ENCODE measurements around the gene ARID1B. TPM values are rescaled to one million over a fixed set of nuclear protein-coding genes. Genes with fewer than 3 reads are reported as not detected.

The ARID1B gene
- total RNA-seq, 5 donors from 2014 or later (not counting 1 experiment from before 2014, with no cell fraction given): 103 to 161 (median 108) TPM

- no peak for DNase-seq
- H3K4me3 Mint-ChIP-seq: no peak overlapping the region
- H3K27ac ChIP-seq (ENCODE audit: low read length): no peak overlapping the region
- no peak overlapping the region for H3K4me3 ChIP-seq (ENCODE audit: control insufficient read depth in 1 of 2, extremely low read depth in 1 of 2, low read length in 1 of 2)
- ChIA-PET CTCF (no interaction called here), POLR2A (no interaction called here)
- 96% methylated on average over 7 of the region's 11 CpGs for WGBS (ENCODE audit: insufficient coverage)
- H3K9me3 Mint-ChIP-seq: no peaks in the 10 kb centered on the region
- no peak for ATAC-seq (replicated peaks in 1 of 4)
- H3K9me3 ChIP-seq: no peaks in the 10 kb centered on the region
- no peak overlapping the region for H3K27ac Mint-ChIP-seq
- H3K27me3 ChIP-seq (replicated peaks in 1 of 2; ENCODE audit: control insufficient read depth in 2 of 2, extremely low read depth in 1 of 2, insufficient read depth in 2 of 2, low read length in 1 of 2): no peaks in the 10 kb centered on the region
- peaks cover 22 to 25% (median 23%) of the 10 kb centered on the region in 3 donors for H3K4me1 Mint-ChIP-seq
- H3K36me3 Mint-ChIP-seq: peaks cover 51% of the 10 kb centered on the region
- peaks cover 8 to 52% of the 10 kb centered on the region in 2 donors for H3K36me3 ChIP-seq (ENCODE audit: control insufficient read depth in 2 of 2, extremely low read depth in 1 of 2, insufficient read depth in 1 of 2, low read length in 1 of 2)
- H3K4me1 ChIP-seq (ENCODE audit: control insufficient read depth in 1 of 2, extremely low read depth in 1 of 2, insufficient read depth in 2 of 2, low read length in 2 of 2): peaks cover 0 to 6% of the 10 kb centered on the region in 2 experiments
- H3K27me3 Mint-ChIP-seq: no peaks in the 10 kb centered on the region
Observed at GRCh38 chr6:157151029-157151428, 373.9 kb downstream of the ARID1B start.

- H3K36me3 ChIP-seq (ENCODE audit: control insufficient read depth in 2 of 2, extremely low read depth in 1 of 2, insufficient read depth in 1 of 2, low read length in 1 of 2): peaks cover 8 to 59% of the 10 kb centered on the region in 2 donors
- H3K27ac Mint-ChIP-seq: no peak overlapping the region
- POLR2A ChIA-PET: no interaction called here
Observed at GRCh38 chr6:157151989-157152388, 374.8 kb downstream of the ARID1B start.

GRCh38 chr6:157152556-157152955 lies 375.4 kb downstream of the ARID1B start:
- ATAC-seq (replicated peaks in 1 of 4): no peak
- no peak overlapping the region for H3K27ac ChIP-seq (ENCODE audit: low read length)
- ChIA-PET POLR2A (no interaction called here), CTCF (interaction anchor here in 1 of 2 donors (0.6 kb wide), 2 partner anchors 53 to 356 kb away, joined by 3 to 4 read pairs; no protein-coding TSS in a partner anchor)
- Mint-ChIP-seq H3K27me3 (no peaks in the 10 kb centered on the region), H3K27ac (no peak overlapping the region), H3K4me1 (peaks cover 13 to 20% (median 16%) of the 10 kb centered on the region in 3 donors), H3K4me3 (no peak overlapping the region), H3K9me3 (no peaks in the 10 kb centered on the region), H3K36me3 (peaks cover 59% of the 10 kb centered on the region)
- 56% methylated on average over 2 of the region's 3 CpGs for WGBS (ENCODE audit: insufficient coverage)
- no peaks in the 10 kb centered on the region for H3K27me3 ChIP-seq (replicated peaks in 1 of 2; ENCODE audit: control insufficient read depth in 2 of 2, extremely low read depth in 1 of 2, insufficient read depth in 2 of 2, low read length in 1 of 2)
- no peak overlapping the region for H3K4me3 ChIP-seq (ENCODE audit: control insufficient read depth in 1 of 2, extremely low read depth in 1 of 2, low read length in 1 of 2)
- no peaks in the 10 kb centered on the region for H3K9me3 ChIP-seq
- no peak for DNase-seq
- H3K36me3 ChIP-seq (ENCODE audit: control insufficient read depth in 2 of 2, extremely low read depth in 1 of 2, insufficient read depth in 1 of 2, low read length in 1 of 2): peaks cover 8 to 62% of the 10 kb centered on the region in 2 donors
- no peaks in the 10 kb centered on the region for H3K4me1 ChIP-seq (ENCODE audit: control insufficient read depth in 1 of 2, extremely low read depth in 1 of 2, insufficient read depth in 2 of 2, low read length in 2 of 2)

More at GRCh38 chr6:157151989-157152388, 374.8 kb downstream of the ARID1B start:
- H3K4me1 Mint-ChIP-seq: peaks cover 13 to 20% (median 16%) of the 10 kb centered on the region in 3 donors
- Histone ChIP-seq H3K27ac (ENCODE audit: low read length) (no peak overlapping the region), H3K4me1 (ENCODE audit: control insufficient read depth in 1 of 2, extremely low read depth in 1 of 2, insufficient read depth in 2 of 2, low read length in 2 of 2) (no peaks in the 10 kb centered on the region), H3K9me3 (no peaks in the 10 kb centered on the region), H3K4me3 (ENCODE audit: control insufficient read depth in 1 of 2, extremely low read depth in 1 of 2, low read length in 1 of 2) (no peak overlapping the region), H3K27me3 (replicated peaks in 1 of 2; ENCODE audit: control insufficient read depth in 2 of 2, extremely low read depth in 1 of 2, insufficient read depth in 2 of 2, low read length in 1 of 2) (no peaks in the 10 kb centered on the region)
- peaks cover 53% of the 10 kb centered on the region for H3K36me3 Mint-ChIP-seq
- H3K4me3 Mint-ChIP-seq: no peak overlapping the region
- CTCF ChIA-PET: interaction anchor here in 1 of 2 donors (0.6 kb wide), 2 partner anchors 54 to 357 kb away, joined by 3 to 4 read pairs; no protein-coding TSS in a partner anchor
- WGBS (ENCODE audit: insufficient coverage): no CpG with 5 or more reads among the region's 3 CpGs
- no peaks in the 10 kb centered on the region for H3K27me3 Mint-ChIP-seq
- H3K9me3 Mint-ChIP-seq: no peaks in the 10 kb centered on the region
- no peak for DNase-seq
- no peak for ATAC-seq (replicated peaks in 1 of 4)

GRCh38 chr6:157155804-157156203 lies 378.6 kb downstream of the ARID1B start:
- Mint-ChIP-seq H3K4me1 (peaks cover 10 to 15% (median 13%) of the 10 kb centered on the region in 3 donors), H3K27me3 (no peaks in the 10 kb centered on the region), H3K36me3 (peaks cover 40% of the 10 kb centered on the region), H3K4me3 (no peak overlapping the region), H3K27ac (no peak overlapping the region), H3K9me3 (no peaks in the 10 kb centered on the region)
- ATAC-seq (replicated peaks in 1 of 4) (no peak), DNase-seq (no peak)
- H3K27ac ChIP-seq (ENCODE audit: low read length): no peak overlapping the region
- H3K9me3 ChIP-seq: no peaks in the 10 kb centered on the region
- WGBS (ENCODE audit: insufficient coverage): 100% methylated on average over 3 of the region's 3 CpGs
- H3K4me3 ChIP-seq (ENCODE audit: control insufficient read depth in 1 of 2, extremely low read depth in 1 of 2, low read length in 1 of 2): no peak overlapping the region
- no peaks in the 10 kb centered on the region for H3K27me3 ChIP-seq (replicated peaks in 1 of 2; ENCODE audit: control insufficient read depth in 2 of 2, extremely low read depth in 1 of 2, insufficient read depth in 2 of 2, low read length in 1 of 2)
- CTCF ChIA-PET: no interaction called here
- H3K4me1 ChIP-seq (ENCODE audit: control insufficient read depth in 1 of 2, extremely low read depth in 1 of 2, insufficient read depth in 2 of 2, low read length in 2 of 2): no peaks in the 10 kb centered on the region
- POLR2A ChIA-PET: interaction anchor here in 1 of 2 donors (0.5 kb wide), 1 partner anchor 219 kb away, joined by 3 read pairs; no protein-coding TSS in a partner anchor
- H3K36me3 ChIP-seq (ENCODE audit: control insufficient read depth in 2 of 2, extremely low read depth in 1 of 2, insufficient read depth in 1 of 2, low read length in 1 of 2): peaks cover 0 to 44% of the 10 kb centered on the region in 2 donors

GRCh38 chr6:157157258-157157657 lies 380.1 kb downstream of the ARID1B start:
- no peak overlapping the region for H3K27ac ChIP-seq (ENCODE audit: low read length)
- no peak overlapping the region for H3K4me3 Mint-ChIP-seq
- H3K27ac Mint-ChIP-seq: no peak overlapping the region
- ChIA-PET POLR2A (no interaction called here), CTCF (no interaction called here)
- H3K4me1 Mint-ChIP-seq: peaks cover 0 to 2% (median 0%) of the 10 kb centered on the region in 3 donors
- DNase-seq (no peak), ATAC-seq (replicated peaks in 1 of 4) (no peak)
- H3K27me3 ChIP-seq (replicated peaks in 1 of 2; ENCODE audit: control insufficient read depth in 2 of 2, extremely low read depth in 1 of 2, insufficient read depth in 2 of 2, low read length in 1 of 2): no peaks in the 10 kb centered on the region
- H3K9me3 ChIP-seq: no peaks in the 10 kb centered on the region
- H3K36me3 Mint-ChIP-seq: peaks cover 33% of the 10 kb centered on the region
- H3K9me3 Mint-ChIP-seq: no peaks in the 10 kb centered on the region
- no peak overlapping the region for H3K4me3 ChIP-seq (ENCODE audit: control insufficient read depth in 1 of 2, extremely low read depth in 1 of 2, low read length in 1 of 2)
- H3K27me3 Mint-ChIP-seq: no peaks in the 10 kb centered on the region
- H3K36me3 ChIP-seq (ENCODE audit: control insufficient read depth in 2 of 2, extremely low read depth in 1 of 2, insufficient read depth in 1 of 2, low read length in 1 of 2): peaks cover 0 to 42% of the 10 kb centered on the region in 2 donors
- H3K4me1 ChIP-seq (ENCODE audit: control insufficient read depth in 1 of 2, extremely low read depth in 1 of 2, insufficient read depth in 2 of 2, low read length in 2 of 2): no peaks in the 10 kb centered on the region
- WGBS (ENCODE audit: insufficient coverage): 99% methylated on average over 8 of the region's 9 CpGs

- POLR2A ChIA-PET: no interaction called here
- H3K9me3 Mint-ChIP-seq: no peaks in the 10 kb centered on the region
- Histone ChIP-seq H3K36me3 (ENCODE audit: control insufficient read depth in 2 of 2, extremely low read depth in 1 of 2, insufficient read depth in 1 of 2, low read length in 1 of 2) (peaks cover 2 to 40% of the 10 kb centered on the region in 2 donors), H3K4me3 (ENCODE audit: control insufficient read depth in 1 of 2, extremely low read depth in 1 of 2, low read length in 1 of 2) (no peak overlapping the region), H3K4me1 (ENCODE audit: control insufficient read depth in 1 of 2, extremely low read depth in 1 of 2, insufficient read depth in 2 of 2, low read length in 2 of 2) (no peaks in the 10 kb centered on the region), H3K9me3 (no peaks in the 10 kb centered on the region), H3K27ac (ENCODE audit: low read length) (no peak overlapping the region), H3K27me3 (replicated peaks in 1 of 2; ENCODE audit: control insufficient read depth in 2 of 2, extremely low read depth in 1 of 2, insufficient read depth in 2 of 2, low read length in 1 of 2) (no peaks in the 10 kb centered on the region)
- no peaks in the 10 kb centered on the region for H3K27me3 Mint-ChIP-seq
- H3K27ac Mint-ChIP-seq: no peak overlapping the region
- DNase-seq (no peak), ATAC-seq (replicated peaks in 1 of 4) (no peak)
- H3K4me3 Mint-ChIP-seq: no peak overlapping the region
- peaks cover 29% of the 10 kb centered on the region for H3K36me3 Mint-ChIP-seq
- CTCF ChIA-PET: interaction anchor here in 1 of 2 donors (0.6 kb wide), 1 partner anchor 135 kb away, joined by 3 read pairs; no protein-coding TSS in a partner anchor
- H3K4me1 Mint-ChIP-seq: peaks cover 0 to 2% (median 1%) of the 10 kb centered on the region in 3 donors
- 100% methylated on average over 2 of the region's 4 CpGs for WGBS (ENCODE audit: insufficient coverage)
Observed at GRCh38 chr6:157158456-157158855, 381.3 kb downstream of the ARID1B start.

Measured in T-cell (primary cell).